Gastroesophageal sphincter (tissue), 3 donors: Measurements from ENCODE around the gene CLK3.

Experiments
- POLR2A ChIP-seq, 2 donors: fragments of 450-650 bp; IDR thresholded peaks; one replicate each; pipeline ENCODE4 v1.6.1; 2017; ENCODE audit warnings: antibody characterized with exemption in 2 of 2, mild to moderate bottlenecking in 2 of 2, moderate library complexity in 1 of 2
- POLR2AphosphoS5 ChIP-seq: sonication (generic); formaldehyde crosslinking; IDR thresholded peaks from one replicate; pipeline ENCODE4 v1.6.1; 2017; ENCODE audit warnings: antibody characterized with exemption
- TF ChIP-seq, protein P1 (sequence below), 4 experiments: fragments of 200-600 bp in 2 of 4; fragments of 450-650 bp in 2 of 4; sonication (generic) in 1 of 4; IDR thresholded peaks; one replicate each; pipeline ENCODE4 v1.5.1; 2017 to 2019; ENCODE audit warnings: antibody characterized with exemption in 4 of 4, mild to moderate bottlenecking in 2 of 4, moderate library complexity in 2 of 4

DNA sequence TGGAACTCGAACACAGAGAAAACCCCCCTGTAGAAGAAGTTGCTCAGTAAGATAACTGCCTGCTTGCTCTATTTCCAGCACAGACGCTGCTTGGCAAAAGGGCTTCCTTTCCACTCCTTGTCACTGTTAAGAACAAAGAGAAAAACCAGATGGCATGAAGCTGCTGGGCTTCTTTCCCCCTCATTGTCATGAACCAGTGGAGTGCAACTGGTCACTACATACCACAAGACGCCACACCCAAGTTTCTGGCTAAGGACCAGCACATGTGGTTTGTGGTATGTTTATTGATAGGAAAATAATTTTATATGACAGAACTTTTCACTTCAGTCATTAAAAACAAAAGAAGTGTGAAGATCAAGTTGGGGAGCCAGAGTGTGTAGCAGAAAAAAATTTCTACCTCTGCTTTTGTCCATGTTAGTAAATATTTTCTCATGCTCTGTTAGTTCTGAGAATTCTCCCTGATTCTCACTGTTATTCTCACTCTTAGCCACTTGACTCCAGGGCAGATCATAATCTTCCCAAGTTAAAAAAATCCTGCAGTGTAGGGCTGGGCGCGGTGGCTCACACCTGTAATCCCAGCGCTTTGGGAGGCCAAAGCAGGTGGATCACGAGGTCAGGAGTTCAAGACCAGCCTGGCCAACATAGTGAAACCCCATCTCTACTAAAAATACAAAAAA is 37.9 kb downstream of the CLK3 start:
- TF ChIP-seq POLR2A (IDR thresholded peaks at IDR 0.05) = no peak
- TF ChIP-seq, protein P1, sequence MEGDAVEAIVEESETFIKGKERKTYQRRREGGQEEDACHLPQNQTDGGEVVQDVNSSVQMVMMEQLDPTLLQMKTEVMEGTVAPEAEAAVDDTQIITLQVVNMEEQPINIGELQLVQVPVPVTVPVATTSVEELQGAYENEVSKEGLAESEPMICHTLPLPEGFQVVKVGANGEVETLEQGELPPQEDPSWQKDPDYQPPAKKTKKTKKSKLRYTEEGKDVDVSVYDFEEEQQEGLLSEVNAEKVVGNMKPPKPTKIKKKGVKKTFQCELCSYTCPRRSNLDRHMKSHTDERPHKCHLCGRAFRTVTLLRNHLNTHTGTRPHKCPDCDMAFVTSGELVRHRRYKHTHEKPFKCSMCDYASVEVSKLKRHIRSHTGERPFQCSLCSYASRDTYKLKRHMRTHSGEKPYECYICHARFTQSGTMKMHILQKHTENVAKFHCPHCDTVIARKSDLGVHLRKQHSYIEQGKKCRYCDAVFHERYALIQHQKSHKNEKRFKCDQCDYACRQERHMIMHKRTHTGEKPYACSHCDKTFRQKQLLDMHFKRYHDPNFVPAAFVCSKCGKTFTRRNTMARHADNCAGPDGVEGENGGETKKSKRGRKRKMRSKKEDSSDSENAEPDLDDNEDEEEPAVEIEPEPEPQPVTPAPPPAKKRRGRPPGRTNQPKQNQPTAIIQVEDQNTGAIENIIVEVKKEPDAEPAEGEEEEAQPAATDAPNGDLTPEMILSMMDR (IDR thresholded peaks at IDR 0.05) = no peak
- TF ChIP-seq POLR2AphosphoS5 = no peak
